Mononuclear cell (primary cell): ENCODE data around the gene PERM1. TPM values are rescaled to one million over a fixed set of nuclear protein-coding genes. Genes with fewer than 3 reads are reported as not detected.
"Not testable (repeated sequence)": the region's sequence is repeated elsewhere in the genome, so short reads cannot be mapped to it uniquely, and the experiment has no call there.

Source experiments
- H3K27me3 ChIP-seq: 2 replicates; pipeline ENCODE4 v1.6.0; 2011; ENCODE audit warnings: low read length, control low read depth; ENCODE audit not compliant: insufficient read depth
- H3K4me1 ChIP-seq: 2 replicates; pipeline ENCODE4 v1.5.1; 2011; ENCODE audit warnings: mild to moderate bottlenecking, low read length, control low read depth; ENCODE audit not compliant: insufficient read depth
- H3K4me3 ChIP-seq: 2 replicates; pipeline ENCODE4 v1.5.1; 2011; ENCODE audit warnings: mild to moderate bottlenecking, low read length, moderate library complexity
- H3K9me3 ChIP-seq: 2 replicates; pipeline ENCODE4 v1.5.1; 2011; ENCODE audit warnings: low read depth, mild to moderate bottlenecking, control low read depth, low read length
- total RNA-seq: library from RNA; depleted of rRNA; stranded (reverse); fragments of >200 nt; gene quantifications from one replicate; pipeline ENCODE4 v1.2.3, GENCODE V29; 2012

Gene PERM1
- 0.10 TPM for total RNA-seq

DNA sequence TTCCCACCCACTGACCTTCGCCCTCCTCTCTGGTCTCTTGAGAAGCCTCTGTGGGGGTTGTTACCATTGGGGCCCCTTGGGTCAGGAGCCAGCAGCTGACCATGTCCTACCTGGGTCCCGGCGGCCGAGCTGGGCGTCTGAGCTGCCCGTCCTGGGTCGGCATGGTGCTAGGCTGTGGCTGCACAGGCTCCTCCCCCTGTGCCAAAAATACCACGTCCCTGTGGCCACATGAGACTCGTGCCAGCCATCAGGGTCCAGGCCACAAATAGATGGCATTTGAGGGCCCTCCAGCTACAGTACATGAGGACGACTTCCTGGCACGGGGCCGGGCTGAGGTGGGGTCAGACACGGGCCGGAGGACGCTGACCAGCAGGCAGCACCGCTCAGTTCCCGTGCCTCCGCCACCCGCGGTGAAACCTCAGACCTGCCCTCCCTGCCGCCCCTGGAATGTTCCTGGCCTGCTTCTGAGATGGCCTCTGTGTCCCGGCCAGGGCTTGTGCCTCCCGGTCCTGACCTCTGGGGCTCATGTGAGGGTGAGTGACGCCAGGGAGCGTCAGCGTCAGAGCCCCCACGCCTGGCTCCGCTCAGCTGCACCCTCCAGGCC lies at the start of gene PERM1:
PERM1 (minus strand) TSS at position 139 of the 604 bp plus-strand sequence. CDS start 1,064 bp downstream, outside the sequence.
- H3K4me1 ChIP-seq = no peaks in the 10 kb centered on the region
- H3K4me3 ChIP-seq = no peak within 1 kb of the TSS
- H3K27me3 ChIP-seq = no peaks in the 10 kb centered on the region
- no peaks in the 10 kb centered on the region for H3K9me3 ChIP-seq

DNA sequence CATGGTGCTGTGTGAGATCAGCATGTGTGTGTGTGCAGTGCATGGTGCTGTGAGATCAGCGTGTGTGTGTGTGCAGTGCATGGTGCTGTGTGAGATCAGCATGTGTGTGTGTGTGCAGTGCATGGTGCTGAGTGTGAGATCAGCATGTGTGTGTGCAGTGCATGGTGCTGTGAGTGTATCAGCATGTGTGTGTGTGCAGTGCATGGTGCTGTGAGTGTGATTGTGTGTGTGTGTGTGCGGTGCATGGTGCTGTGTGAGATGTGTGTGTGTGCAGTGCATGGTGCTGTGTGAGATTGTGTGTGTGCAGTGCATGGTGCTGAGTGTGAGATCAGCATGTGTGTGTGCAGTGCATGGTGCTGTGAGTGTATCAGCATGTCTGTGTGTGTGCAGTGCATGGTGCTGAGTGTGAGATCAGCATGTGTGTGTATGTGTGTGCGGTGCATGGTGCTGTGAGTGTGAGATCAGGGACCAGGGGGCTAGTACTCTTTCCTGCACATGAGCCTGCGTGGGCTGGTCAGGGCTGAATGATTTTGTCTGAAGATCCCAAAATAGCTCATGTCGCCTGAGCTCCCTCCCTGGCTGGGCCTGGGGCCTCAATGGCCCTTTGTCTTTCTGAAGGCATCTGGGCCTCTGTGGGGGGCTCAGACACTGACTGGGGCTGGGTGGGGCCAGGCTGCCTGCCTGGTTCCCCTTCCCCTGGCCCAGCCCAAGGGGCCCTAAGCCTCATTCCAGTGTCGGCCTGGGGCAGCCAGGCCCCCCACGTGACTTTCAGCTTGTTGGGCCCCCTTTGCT lies 49.2 kb upstream of the PERM1 start:
- not testable (repeated sequence) for H3K4me3 ChIP-seq, H3K9me3 ChIP-seq
- H3K4me1 ChIP-seq = peaks cover 16% of the 10 kb centered on the region
- peaks cover 19% of the 10 kb centered on the region for H3K27me3 ChIP-seq

DNA sequence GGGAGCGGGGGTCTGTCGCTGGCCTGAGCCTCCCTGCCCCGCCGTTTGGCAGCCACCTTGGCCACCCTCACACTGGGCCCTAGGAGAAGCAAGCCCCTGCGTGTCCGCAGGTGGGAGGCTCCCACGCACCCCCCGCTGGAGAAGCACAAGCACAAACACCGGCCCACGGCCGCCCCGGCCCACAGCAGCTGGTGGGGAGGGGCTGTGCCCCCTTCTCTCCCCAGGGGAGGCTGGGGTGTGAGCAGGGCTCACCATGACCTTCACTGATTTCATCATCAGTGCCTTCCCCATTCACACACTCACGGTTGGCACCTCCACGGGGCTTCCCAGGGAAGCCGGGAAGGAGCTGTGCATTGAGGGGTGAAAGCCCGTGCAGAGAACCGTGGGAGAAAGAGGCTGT lies 45.9 kb upstream of the PERM1 start:
- Histone ChIP-seq H3K4me3 (no peak overlapping the region), H3K9me3 (no peaks in the 10 kb centered on the region), H3K27me3 (peaks cover 10% of the 10 kb centered on the region), H3K4me1 (peaks cover 6% of the 10 kb centered on the region)

GRCh38 chr1:1026599-1027413 lies 44.9 kb upstream of the PERM1 start:
- H3K4me3 ChIP-seq = no peak overlapping the region

GRCh38 chr1:1025730-1026129 lies 43.8 kb upstream of the PERM1 start:
- Histone ChIP-seq H3K9me3 (no peaks in the 10 kb centered on the region), H3K4me1 (peaks cover 7% of the 10 kb centered on the region), H3K27me3 (peaks cover 4% of the 10 kb centered on the region), H3K4me3 (no peak overlapping the region)

More at GRCh38 chr1:1026599-1027413, 44.9 kb upstream of the PERM1 start:
- Histone ChIP-seq H3K27me3 (no peaks in the 10 kb centered on the region), H3K4me1 (no peaks in the 10 kb centered on the region), H3K9me3 (no peaks in the 10 kb centered on the region)

- Histone ChIP-seq H3K4me1 (peaks cover 7% of the 10 kb centered on the region), H3K9me3 (no peaks in the 10 kb centered on the region), H3K27me3 (peaks cover 4% of the 10 kb centered on the region), H3K4me3 (no peak overlapping the region)
Measured at GRCh38 chr1:1024771-1025699, 43.1 kb upstream of the PERM1 start.

- Histone ChIP-seq H3K4me3 (no peak overlapping the region), H3K4me1 (peaks cover 7% of the 10 kb centered on the region), H3K27me3 (peaks cover 4% of the 10 kb centered on the region), H3K9me3 (no peaks in the 10 kb centered on the region)
Measured at GRCh38 chr1:1024149-1024770, 42.4 kb upstream of the PERM1 start.

DNA sequence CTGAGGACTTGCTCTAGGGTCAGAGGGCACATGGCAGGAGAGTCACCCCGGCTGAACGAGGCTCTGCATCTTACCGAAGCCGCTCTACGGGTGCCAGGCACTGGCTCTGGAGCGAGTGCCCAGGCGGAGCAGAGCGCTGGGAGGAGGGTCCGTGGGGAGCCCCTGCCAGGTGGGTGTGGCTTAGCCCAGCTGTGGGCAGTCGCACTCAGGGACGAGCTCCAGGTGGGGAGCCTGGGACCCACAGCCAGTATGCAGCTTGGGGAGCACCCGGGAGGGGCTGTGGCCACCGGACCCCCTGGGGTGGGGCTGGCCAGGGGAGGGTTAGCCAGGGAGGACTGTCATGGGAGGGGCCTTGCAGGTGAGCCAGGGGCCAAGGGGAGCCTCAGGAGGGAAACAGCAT lies 41.8 kb upstream of the PERM1 start:
- peaks cover 12% of the 10 kb centered on the region for H3K4me1 ChIP-seq
- peaks cover 4% of the 10 kb centered on the region for H3K27me3 ChIP-seq
- no peak overlapping the region for H3K4me3 ChIP-seq
- H3K9me3 ChIP-seq = no peaks in the 10 kb centered on the region

DNA sequence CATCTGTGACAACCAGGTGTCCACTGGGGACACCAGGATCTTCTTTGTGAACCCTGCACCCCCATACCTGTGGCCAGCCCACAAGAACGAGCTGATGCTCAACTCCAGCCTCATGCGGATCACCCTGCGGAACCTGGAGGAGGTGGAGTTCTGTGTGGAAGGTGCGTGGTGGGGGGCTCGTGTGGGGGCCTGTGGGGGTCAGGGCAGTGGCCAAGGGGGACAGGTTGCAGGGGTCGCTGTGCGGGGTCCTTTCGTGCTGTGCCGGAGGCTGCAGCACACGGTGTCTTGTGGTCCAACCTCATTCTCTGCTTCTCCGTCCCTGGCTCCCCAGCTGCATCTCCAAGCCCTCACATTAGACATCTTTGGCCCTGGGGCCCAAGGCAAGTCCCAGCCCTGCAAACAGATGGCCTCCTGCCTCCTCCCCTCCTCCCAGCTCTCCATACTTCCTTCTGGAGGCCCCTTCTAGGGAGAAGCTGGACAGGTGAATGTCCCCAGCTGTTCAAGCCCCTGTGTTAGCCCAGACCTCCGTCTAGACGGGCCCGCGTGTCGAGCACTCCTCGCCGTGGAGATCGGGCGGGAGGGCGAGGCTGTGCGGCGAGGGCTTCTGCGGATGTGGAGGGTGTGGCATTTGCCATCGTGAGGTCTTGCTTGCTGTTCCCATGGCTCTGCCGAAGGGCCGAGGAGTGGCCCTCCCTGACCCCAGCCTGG lies 40.6 kb upstream of the PERM1 start:
- Histone ChIP-seq H3K27me3 (peaks cover 4% of the 10 kb centered on the region), H3K4me1 (peaks cover 12% of the 10 kb centered on the region), H3K9me3 (no peaks in the 10 kb centered on the region), H3K4me3 (no peak overlapping the region)

DNA sequence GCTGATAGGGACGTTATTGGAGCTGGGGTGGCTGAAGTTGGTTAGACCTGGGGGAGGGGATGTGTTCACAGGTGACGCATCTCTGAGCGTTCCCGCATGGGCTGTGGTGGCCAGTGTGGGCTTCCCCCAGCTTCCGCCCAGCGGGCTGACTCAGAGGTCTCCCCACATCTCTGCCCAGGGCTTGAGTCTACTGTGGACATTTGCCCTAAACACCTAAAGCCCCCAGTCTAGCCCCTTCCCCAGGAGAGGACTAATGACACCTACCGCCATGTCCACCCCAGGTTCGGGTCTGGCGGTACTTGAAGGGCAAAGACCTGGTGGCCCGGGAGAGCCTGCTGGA lies 40.0 kb upstream of the PERM1 start:
- Histone ChIP-seq H3K27me3 (peaks cover 4% of the 10 kb centered on the region), H3K4me1 (peaks cover 12% of the 10 kb centered on the region), H3K4me3 (no peak overlapping the region), H3K9me3 (no peaks in the 10 kb centered on the region)

GRCh38 chr1:1021010-1021919 lies 39.4 kb upstream of the PERM1 start:
- Histone ChIP-seq H3K4me3 (no peak overlapping the region), H3K9me3 (no peaks in the 10 kb centered on the region), H3K27me3 (peaks cover 4% of the 10 kb centered on the region), H3K4me1 (peaks cover 12% of the 10 kb centered on the region)

GRCh38 chr1:1020415-1021009 lies 38.6 kb upstream of the PERM1 start:
- Histone ChIP-seq H3K9me3 (no peaks in the 10 kb centered on the region), H3K4me1 (peaks cover 12% of the 10 kb centered on the region), H3K4me3 (peak overlapping the region; percentile 27), H3K27me3 (peaks cover 4% of the 10 kb centered on the region)
